GM19238 (cell line): ENCODE data around the gene CLEC16A.

Experiments
- DNase-seq: peaks from one replicate; pipeline ENCODE4 v3.0.0; 2011; ENCODE audit warnings: low spot score; ENCODE audit not compliant: insufficient read length

Gene CLEC16A

DNA sequence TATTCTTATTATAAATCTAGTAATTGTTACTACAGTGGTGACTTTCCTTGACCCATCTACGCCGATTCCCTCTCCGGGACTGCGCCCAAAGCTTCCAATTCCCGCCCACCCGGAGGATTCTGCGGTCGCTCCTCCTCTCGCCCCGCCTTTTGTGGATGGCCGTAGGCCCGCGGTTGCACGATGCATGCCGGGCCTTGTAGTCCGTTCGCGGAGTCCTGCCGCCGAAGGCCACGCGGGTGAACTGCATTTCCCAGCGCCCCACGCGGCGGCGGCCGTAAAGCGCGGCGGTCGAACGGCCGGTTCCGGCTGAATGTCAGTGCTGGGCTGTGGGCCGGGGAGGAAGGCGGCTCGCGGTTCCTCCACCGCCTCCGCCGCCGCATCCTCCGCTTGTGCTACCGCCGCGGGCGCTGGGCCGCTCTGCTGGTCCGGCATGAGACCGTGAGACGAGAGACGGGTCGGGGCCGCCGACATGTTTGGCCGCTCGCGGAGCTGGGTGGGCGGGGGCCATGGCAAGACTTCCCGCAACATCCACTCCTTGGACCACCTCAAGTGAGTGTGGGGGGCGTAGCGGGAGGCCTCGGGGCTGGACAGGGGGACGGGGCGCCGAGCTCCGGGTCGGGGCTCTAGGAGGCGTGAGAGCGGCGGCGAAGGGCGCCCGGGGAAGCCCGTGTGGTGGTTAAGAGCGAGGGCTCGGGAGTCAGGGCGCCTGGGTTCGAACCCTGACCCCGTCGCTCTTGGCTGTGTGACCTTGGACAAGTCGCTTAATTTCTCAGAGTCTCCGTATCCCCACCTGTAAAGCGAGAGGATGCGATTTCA, at the start of gene CLEC16A:
Gene CLEC16A (plus strand): TSS at position 316 of the 816 bp plus-strand sequence. CDS start 154 bp downstream, at position 470.
- peak; percentile 91 for DNase-seq

GRCh38 chr16:10895053-10895946, 49.1 kb upstream of the CLEC16A start:
- no peak for DNase-seq

DNA sequence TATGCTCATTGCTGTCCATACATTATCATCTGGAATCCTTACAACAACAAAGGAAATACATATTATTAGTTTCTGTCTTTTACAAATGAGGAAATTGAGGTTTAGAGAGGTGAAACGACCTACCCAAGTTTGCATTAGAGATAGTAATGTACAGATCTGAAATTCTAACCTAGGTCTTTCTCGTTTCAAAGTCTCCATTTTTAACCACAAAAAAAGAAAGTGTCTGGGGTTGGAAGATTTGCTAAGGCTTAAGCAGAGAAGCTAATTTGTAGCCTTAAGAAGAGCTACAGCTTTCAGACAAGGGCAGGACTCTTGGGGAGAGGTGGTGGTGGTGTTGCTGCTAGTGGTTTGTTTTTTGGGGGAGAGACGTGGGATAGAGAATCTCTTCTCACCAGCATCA, 48.2 kb upstream of the CLEC16A start:
- DNase-seq = no peak

- no peak for DNase-seq
These were observed 47.6 kb upstream of the CLEC16A start for GRCh38 chr16:10896723-10897122.

- DNase-seq = no peak
These were observed 47.2 kb upstream of the CLEC16A start for GRCh38 chr16:10897134-10897533.

DNA sequence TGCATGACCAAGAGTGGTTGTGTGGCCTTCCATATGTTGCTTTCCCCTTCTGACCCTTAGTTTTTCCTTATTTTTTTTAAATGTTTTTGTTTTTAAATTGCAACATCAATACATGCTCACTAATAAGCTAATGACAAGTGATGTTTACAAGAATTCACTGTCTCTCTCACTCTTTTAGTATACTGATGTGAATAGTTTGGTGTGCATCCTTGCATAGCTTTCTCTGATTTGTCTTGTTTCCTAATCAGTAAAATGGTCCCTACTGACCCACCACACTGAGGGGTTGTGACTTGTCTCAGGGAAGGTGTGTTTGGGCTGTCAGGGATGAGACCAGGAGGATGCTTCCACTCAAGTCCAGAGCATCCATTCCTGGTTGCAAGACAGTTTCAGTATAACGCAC, 41.4 kb upstream of the CLEC16A start:
- DNase-seq = no peak

DNA sequence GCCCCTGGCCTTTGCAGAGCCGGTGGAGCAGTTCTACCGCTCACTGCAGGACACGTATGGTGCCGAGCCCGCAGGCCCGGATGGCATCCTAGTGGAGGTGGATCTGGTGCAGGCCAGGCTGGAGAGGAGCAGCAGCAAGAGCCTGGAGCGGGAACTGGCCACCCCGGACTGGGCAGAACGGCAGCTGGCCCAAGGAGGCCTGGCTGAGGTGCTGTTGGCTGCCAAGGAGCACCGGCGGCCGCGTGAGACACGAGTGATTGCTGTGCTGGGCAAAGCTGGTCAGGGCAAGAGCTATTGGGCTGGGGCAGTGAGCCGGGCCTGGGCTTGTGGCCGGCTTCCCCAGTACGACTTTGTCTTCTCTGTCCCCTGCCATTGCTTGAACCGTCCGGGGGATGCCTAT, 37.9 kb upstream of the CLEC16A start:
- no peak for DNase-seq

DNA sequence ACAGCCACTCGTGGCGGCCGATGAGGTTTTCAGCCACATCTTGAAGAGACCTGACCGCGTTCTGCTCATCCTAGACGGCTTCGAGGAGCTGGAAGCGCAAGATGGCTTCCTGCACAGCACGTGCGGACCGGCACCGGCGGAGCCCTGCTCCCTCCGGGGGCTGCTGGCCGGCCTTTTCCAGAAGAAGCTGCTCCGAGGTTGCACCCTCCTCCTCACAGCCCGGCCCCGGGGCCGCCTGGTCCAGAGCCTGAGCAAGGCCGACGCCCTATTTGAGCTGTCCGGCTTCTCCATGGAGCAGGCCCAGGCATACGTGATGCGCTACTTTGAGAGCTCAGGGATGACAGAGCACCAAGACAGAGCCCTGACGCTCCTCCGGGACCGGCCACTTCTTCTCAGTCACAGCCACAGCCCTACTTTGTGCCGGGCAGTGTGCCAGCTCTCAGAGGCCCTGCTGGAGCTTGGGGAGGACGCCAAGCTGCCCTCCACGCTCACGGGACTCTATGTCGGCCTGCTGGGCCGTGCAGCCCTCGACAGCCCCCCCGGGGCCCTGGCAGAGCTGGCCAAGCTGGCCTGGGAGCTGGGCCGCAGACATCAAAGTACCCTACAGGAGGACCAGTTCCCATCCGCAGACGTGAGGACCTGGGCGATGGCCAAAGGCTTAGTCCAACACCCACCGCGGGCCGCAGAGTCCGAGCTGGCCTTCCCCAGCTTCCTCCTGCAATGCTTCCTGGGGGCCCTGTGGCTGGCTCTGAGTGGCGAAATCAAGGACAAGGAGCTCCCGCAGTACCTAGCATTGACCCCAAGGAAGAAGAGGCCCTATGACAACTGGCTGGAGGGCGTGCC, 37.2 kb upstream of the CLEC16A start:
- DNase-seq = no peak

DNA sequence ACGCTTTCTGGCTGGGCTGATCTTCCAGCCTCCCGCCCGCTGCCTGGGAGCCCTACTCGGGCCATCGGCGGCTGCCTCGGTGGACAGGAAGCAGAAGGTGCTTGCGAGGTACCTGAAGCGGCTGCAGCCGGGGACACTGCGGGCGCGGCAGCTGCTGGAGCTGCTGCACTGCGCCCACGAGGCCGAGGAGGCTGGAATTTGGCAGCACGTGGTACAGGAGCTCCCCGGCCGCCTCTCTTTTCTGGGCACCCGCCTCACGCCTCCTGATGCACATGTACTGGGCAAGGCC, 36.7 kb upstream of the CLEC16A start:
- no peak for DNase-seq

DNA sequence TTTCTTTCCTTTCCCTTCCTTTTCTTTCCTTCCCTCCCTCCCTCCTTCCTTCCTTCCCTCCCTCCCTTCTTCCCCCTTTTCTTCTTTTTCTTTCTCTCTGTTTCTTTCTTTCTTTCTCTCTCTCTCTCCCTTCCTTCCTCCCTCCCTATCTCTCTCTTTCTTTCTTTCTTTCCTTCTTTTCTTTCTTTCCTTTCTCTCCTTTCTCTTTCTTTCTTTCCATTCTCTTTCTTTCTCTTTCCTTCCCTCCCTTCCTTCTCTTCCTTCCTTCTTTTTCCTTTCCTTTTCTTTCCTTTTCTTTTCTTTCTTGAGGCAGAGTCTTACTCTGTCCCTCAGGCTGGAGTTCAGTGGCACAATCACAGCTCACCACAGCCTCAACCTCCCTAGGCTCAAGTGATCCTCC, 33.1 kb upstream of the CLEC16A start:
- no peak for DNase-seq

DNA sequence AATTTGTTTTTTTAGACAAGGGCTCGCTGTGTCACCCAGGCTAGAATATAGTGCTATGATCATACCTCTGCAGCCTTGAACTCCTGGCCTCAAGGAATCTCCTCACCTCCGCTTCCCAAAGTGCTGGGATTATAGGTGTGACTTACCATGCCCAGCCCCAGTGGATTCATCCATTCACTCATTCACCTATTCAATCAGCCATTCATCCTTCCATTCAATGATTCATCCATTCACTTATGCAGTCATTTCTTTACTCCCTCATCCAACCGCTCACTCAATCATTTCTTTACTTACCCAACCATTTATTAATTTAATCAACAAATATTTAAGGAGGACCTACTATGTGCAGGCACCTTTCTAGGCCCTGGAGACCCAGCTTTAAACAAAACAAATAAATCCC, 27.8 kb upstream of the CLEC16A start:
- no peak for DNase-seq

DNA sequence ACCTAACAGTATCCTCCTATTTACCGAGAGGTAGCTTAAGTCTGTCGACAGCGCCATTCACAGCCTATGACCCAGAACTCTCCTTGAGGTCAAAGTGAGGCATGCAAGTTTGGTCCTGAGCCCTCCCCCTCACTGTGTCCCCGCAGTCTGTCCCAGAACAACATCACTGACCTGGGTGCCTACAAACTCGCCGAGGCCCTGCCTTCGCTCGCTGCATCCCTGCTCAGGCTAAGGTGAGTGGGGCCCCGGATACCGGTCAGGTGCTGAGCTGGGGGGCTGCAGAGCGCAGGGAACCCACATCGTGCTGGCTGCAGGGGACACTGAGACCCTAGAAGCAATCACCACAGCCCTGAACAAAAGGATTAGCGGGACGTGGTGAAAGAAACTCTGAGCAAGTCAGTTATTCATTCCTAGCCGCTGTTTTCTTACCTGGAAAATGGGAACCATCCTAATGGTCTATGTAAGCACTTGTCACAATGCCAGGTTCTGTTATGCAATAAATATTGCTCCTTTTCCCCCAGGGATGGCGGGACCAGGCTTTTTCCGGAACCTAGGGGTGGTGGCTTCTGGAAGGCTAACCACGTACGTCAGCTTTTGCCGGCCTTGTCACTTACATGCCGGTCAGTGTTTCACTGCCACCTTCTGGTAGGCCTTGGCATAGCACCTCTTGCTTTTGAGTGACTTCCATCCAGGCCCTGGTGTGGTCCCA, 25.9 kb upstream of the CLEC16A start:
- peak; percentile 79 for DNase-seq

GRCh38 chr16:10919003-10919351, 25.4 kb upstream of the CLEC16A start:
- DNase-seq = no peak

DNA sequence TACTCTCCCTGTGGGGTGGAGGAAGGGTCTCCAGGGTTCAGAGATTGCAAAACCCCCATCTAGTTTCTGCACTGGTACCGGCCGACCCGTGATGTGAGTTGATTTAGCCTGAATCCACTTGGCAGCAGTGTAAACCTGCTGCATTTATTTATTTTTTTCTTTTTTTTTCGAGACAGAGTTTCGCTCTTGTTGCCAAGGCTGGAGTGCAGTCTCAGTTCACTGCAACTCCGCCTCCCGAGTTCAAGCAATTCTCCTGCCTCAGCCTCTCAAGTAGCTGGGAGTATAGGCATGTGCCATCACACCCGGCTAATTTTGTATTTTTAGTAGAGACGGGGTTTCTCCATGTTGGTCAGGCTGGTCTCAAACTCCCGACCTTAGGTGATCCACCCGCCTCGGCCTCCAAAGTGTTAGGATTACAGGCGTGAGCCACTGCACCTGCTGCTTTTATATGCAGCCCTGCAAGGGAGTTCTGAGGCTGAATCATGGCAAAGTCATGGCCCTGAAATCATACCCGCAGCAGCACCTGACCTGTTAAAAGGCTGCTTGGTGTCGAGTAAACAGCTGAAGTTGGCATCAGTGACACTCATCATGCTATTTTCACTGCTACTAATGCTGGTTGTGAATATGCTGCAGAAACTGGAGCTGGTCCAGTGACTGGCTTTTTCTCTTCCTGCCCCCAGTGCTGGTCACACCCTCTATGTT, 23.5 kb upstream of the CLEC16A start:
- DNase-seq = no peak

DNA sequence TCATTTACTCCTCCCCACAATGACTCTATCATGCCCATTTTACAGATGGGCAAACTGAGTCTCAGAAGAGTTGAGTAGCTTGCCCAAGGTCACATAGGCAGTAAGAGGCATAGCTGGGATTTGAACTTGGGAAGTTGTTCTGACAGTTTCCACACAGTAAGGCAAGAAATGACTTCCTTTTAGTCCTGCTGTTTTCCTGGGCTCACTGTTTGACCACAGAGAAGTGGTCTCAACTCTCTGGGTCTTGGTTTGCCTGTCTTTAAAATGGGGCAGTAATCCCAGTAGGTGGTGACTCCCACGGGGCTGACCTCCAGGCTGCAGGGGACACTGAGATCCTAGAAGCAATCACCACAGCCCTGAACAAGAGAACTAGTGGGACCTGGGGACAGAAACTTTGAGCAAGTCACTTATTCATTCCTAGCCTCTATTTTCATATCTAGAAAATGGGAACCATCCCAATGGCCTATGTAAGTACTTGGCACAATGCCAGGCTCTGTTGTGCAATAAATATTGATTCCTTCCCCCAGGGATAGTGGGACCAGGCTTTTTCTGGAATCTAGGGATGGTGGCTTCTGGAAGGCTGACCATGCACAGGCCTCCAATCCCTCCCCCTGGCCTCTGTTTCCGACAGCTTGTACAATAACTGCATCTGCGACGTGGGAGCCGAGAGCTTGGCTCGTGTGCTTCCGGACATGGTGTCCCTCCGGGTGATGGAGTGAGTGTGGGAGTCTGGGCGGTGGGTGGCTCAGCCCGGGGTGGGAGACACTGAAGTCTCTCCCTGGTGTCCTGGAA, 22.6 kb upstream of the CLEC16A start:
- no peak for DNase-seq

- no peak for DNase-seq
These were observed 21.8 kb upstream of the CLEC16A start for GRCh38 chr16:10922328-10923145.

GRCh38 chr16:10923146-10923649, 21.2 kb upstream of the CLEC16A start:
- no peak for DNase-seq

DNA sequence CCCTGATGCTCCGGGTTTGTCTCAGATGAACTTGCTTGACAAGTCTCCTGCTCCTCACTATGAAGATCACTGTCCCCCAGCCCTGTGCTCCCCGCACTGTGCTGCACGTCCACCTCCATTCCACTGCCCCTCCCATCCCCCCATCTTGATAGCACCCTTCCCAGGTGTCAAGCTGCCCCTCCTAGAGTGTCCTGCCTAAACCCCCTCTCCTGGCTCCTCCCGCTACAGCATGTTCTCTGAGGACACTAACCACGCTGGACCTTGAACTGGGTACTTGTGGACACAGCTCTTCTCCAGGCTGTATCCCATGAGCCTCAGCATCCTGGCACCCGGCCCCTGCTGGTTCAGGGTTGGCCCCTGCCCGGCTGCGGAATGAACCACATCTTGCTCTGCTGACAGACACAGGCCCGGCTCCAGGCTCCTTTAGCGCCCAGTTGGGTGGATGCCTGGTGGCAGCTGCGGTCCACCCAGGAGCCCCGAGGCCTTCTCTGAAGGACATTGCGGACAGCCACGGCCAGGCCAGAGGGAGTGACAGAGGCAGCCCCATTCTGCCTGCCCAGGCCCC, 20.6 kb upstream of the CLEC16A start:
- no peak for DNase-seq
